SIG-M5 treated with dmso at 0.1 percent for 504 hours (cell line): ENCODE measurements around the gene PRSS1.

Experiments used
- DNase-seq: peaks from one replicate; lab custom pipeline; 2025; ENCODE audit not compliant: unreplicated experiment; lab: John Stamatoyannopoulos, UW

The PRSS1 gene

DNA sequence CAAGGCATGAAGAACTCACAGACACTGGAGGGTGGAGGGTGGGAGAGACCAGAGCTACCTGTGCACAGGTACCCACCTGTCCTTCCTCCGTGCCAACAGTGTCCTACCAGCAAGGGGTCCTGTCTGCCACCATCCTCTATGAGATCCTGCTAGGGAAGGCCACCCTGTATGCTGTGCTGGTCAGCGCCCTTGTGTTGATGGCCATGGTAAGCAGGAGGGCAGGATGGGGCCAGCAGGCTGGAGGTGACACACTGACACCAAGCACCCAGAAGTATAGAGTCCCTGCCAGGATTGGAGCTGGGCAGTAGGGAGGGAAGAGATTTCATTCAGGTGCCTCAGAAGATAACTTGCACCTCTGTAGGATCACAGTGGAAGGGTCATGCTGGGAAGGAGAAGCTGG, 43.3 kb downstream of the PRSS1 start:
- no peak for DNase-seq

DNA sequence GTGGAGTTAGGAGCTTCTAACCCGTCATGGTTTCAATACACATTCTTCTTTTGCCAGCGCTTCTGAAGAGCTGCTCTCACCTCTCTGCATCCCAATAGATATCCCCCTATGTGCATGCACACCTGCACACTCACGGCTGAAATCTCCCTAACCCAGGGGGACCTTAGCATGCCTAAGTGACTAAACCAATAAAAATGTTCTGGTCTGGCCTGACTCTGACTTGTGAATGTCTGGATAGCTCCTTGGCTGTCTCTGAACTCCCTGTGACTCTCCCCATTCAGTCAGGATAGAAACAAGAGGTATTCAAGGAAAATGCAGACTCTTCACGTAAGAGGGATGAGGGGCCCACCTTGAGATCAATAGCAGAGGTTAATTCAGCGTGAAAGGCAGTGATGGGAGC, 43.9 kb downstream of the PRSS1 start:
- no peak for DNase-seq

DNA sequence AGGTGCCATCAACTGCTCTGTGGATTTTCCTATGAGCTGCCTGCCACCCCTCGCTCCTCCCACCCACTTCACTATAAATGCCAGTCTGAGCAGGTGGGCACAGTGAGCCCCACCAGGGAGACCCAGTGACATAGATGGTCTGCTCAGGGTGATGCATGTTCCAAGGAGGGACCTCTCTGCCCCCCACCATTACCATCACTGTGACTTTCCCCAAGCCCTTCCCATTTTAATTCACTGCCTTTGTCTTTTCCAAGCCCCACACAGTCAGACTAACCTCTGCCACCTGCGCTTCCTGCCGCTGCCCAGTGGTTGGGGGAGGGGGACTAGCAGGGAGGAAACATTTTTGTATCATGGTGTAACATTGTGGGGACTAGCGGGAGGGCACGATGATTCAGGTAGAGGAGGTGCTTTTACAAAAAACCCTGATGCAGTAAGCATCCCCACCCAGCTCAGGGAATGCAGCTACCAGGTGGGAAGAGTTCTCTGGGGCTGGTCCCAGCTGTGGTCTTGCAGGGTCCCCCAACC, 46.1 kb downstream of the PRSS1 start:
- DNase-seq: no peak

DNA sequence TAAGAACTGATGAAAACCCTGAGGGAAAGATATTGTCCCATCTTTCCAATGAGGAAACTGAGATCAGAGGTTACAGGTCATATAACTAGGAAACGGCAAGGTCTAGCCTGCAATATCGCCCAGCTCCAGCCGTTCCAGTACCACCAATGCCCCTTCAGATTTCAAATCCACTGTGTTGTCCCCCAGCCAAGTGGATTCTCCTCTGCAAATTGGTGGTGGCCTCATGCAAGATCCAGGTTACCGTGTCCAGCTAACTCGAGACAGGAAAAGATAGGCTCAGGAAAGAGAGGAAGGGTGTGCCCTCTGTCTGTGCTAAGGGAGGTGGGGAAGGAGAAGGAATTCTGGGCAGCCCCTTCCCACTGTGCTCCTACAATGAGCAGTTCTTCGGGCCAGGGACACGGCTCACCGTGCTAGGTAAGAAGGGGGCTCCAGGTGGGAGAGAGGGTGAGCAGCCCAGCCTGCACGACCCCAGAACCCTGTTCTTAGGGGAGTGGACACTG, 46.8 kb downstream of the PRSS1 start:
- no peak for DNase-seq

DNA sequence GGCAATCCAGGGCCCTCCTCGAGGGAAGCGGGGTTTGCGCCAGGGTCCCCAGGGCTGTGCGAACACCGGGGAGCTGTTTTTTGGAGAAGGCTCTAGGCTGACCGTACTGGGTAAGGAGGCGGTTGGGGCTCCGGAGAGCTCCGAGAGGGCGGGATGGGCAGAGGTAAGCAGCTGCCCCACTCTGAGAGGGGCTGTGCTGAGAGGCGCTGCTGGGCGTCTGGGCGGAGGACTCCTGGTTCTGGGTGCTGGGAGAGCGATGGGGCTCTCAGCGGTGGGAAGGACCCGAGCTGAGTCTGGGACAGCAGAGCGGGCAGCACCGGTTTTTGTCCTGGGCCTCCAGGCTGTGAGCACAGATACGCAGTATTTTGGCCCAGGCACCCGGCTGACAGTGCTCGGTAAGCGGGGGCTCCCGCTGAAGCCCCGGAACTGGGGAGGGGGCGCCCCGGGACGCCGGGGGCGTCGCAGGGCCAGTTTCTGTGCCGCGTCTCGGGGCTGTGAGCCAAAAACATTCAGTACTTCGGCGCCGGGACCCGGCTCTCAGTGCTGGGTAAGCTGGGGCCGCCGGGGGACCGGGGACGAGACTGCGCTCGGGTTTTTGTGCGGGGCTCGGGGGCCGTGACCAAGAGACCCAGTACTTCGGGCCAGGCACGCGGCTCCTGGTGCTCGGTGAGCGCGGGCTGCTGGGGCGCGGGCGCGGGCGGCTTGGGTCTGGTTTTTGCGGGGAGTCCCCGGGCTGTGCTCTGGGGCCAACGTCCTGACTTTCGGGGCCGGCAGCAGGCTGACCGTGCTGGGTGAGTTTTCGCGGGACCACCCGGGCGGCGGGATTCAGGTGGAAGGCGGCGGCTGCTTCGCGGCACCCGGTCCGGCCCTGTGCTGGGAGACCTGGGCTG, 47.5 kb downstream of the PRSS1 start:
- DNase-seq: no peak

DNA sequence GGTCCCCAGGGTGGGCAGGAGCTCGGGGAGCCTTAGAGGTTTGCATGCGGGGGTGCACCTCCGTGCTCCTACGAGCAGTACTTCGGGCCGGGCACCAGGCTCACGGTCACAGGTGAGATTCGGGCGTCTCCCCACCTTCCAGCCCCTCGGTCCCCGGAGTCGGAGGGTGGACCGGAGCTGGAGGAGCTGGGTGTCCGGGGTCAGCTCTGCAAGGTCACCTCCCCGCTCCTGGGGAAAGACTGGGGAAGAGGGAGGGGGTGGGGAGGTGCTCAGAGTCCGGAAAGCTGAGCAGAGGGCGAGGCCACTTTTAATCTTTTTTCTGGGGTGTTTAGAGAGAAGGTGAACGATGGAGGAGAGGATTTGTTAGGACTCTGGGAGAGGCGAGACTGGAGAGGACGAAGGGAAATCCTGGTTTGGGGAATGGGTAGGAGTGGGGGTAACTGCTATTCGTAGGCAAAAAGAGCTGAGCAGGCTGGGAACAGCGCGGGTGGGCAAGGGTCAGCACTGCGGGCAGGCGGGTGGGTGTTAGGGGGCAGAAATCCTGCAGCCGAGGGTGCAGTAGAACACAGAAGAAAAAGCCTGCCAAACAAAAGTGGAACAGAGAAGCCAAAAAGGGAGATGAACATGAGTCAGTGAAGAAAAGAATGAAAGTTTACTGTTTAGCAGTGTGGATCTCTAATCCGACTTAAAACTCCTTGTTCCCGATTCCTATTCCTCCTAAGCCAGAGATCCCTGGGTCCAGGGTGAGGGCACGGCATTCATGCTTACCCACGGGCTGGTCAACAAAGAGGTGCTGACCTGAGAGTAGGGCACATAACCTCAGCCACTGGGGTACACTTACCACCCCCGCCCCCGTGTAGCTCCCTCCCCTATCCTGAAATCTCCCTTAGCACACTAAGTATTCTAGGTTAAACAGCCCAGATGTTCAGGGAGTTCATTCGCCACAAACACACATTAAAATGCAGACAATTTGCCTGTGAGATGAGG, 48.4 kb downstream of the PRSS1 start:
- DNase-seq: no peak

DNA sequence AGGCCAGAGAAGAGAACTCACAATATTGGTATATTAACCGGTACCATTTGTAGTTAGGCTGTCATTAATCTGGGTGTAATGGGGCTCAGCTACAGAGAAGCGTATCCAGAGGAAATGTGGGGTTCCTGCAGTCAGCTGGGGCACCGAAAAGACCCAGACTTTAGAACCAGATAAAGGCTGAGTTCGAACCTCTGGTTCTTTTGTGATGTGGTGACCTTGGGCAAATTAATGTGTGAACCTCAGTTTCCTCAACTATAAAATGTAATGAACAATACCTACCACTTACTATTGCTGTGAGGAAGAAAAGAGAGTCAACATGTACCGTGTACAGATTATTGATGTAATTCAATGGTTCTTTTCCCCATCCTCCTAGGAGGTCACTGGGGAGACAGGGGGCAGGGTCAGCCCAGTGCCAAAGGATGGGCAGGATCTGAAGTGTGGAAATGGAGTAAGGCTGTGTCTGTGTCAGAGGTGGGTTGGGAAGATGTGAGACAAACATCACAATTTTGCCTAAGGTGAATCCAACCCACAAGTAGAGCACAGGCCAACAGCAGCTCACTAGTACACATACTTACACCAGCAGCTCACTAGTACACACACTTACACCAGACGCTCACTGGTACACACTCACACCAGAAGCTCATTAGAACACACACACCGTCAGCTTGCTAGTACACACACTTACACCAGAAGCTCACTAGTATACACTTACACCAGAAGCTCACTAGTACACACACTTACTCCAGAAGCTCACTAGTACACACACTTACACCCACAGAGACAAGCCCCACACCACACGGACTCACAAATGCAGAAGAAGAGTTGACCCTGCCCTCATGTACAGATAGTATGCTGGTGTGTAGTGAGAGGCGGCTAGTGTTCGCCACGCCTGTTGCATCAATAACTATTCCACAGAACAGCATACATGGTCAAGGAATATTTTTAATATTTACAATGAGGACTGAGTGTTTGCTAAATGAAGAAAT, 49.5 kb downstream of the PRSS1 start:
- DNase-seq: no peak

DNA sequence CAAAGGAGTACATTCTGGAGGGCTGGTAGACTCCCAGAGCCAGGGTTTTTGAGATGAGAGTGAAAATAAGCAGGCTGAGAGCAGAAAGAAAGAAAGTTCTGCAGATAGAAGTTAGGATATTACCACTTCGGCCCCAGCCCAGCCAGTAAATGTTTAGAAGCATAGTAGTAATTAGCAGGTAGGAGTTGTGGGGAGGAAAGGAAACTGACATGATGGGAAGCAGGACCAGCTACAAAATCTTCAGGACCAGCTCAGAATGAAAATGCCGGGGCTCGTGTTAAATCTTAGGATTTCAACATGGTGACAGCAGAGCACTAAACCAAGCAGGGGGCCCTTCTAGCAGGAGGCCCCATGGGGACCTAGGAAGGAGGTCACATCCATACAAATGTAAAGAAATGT, 50.2 kb downstream of the PRSS1 start:
- no peak for DNase-seq

DNA sequence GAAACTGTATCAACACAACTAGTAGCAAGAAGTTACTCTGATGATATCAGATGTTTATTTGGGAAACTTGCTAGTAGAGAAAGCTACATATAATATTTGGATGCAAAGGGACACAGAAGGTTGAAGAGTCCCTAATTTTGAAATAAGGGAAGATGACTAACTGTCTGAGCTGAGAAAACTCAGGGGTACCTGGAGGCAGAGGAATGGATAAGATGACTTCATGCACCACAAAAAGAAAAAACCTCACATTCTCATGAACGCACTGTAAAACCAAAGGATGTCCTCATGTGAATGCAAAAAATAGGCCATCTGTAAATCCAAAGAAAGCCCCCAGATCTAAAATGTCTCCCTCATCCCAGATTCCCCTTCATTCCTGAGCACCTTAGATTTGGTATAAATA, 50.8 kb downstream of the PRSS1 start:
- DNase-seq: no peak

DNA sequence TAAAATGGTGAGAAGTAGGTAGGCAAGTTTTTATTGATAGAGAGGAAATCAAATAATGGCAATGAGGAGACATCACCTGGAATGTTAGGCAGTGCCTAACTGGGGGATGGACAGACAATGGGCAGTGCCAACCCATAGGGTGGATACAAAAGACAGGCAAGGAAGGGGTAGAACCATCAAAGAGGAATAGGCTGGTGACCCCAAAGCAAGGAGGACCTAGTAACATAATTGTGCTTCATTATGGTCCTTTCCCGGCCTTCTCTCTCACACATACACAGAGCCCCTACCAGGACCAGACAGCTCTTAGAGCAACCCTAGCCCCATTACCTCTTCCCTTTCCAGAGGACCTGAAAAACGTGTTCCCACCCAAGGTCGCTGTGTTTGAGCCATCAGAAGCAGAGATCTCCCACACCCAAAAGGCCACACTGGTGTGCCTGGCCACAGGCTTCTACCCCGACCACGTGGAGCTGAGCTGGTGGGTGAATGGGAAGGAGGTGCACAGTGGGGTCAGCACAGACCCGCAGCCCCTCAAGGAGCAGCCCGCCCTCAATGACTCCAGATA, 51.5 kb downstream of the PRSS1 start:
- DNase-seq: no peak

DNA sequence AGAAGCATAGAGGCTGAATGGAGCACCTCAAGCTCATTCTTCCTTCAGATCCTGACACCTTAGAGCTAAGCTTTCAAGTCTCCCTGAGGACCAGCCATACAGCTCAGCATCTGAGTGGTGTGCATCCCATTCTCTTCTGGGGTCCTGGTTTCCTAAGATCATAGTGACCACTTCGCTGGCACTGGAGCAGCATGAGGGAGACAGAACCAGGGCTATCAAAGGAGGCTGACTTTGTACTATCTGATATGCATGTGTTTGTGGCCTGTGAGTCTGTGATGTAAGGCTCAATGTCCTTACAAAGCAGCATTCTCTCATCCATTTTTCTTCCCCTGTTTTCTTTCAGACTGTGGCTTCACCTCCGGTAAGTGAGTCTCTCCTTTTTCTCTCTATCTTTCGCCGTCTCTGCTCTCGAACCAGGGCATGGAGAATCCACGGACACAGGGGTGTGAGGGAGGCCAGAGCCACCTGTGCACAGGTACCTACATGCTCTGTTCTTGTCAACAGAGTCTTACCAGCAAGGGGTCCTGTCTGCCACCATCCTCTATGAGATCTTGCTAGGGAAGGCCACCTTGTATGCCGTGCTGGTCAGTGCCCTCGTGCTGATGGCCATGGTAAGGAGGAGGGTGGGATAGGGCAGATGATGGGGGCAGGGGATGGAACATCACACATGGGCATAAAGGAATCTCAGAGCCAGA, 52.5 kb downstream of the PRSS1 start:
- DNase-seq: no peak

DNA sequence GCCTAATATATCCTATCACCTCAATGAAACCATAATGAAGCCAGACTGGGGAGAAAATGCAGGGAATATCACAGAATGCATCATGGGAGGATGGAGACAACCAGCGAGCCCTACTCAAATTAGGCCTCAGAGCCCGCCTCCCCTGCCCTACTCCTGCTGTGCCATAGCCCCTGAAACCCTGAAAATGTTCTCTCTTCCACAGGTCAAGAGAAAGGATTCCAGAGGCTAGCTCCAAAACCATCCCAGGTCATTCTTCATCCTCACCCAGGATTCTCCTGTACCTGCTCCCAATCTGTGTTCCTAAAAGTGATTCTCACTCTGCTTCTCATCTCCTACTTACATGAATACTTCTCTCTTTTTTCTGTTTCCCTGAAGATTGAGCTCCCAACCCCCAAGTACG, 53.0 kb downstream of the PRSS1 start:
- no peak for DNase-seq
